Prostate gland (tissue), 2 donors: ENCODE measurements around the gene ERMAP. TPM values are rescaled to one million over a fixed set of nuclear protein-coding genes. Genes with fewer than 3 reads are reported as not detected.

Source experiments
- DNase-seq: peaks from one replicate; pipeline ENCODE4 v3.0.0-alpha.2; 2019; ENCODE audit warnings: low spot score
- H3K27ac ChIP-seq, 2 donors: fragments of 200-600 bp; sonication (generic); 2 replicates each; pipeline ENCODE4 v1.5.1; 2017 to 2019
- H3K27me3 ChIP-seq: fragments of 200-600 bp; sonication (generic); replicated peaks from 2 replicates; pipeline ENCODE4 v1.5.1; 2019; ENCODE audit not compliant: insufficient read depth
- H3K36me3 ChIP-seq, 2 donors: fragments of 200-600 bp; sonication (generic); 1 replicate in 1 of 2; 2 replicates in 1 of 2; pipeline versions ENCODE4 v1.5.1 to v1.8.1; 2017 to 2019
- H3K4me1 ChIP-seq: fragments of 200-600 bp; sonication (generic); replicated peaks from 2 replicates; pipeline ENCODE4 v1.5.1; 2019
- H3K4me3 ChIP-seq, 2 donors: fragments of 200-600 bp; sonication (generic); 2 replicates each; pipeline ENCODE4 v1.5.1; 2017 to 2019
- H3K9me3 ChIP-seq: fragments of 200-600 bp; sonication (generic); 2 replicates; pipeline ENCODE4 v1.5.1; 2017
- CTCF ChIP-seq, 4 experiments: fragments of 200-600 bp in 2 of 4; fragments of 450-650 bp in 2 of 4; sonication (generic) in 2 of 4; IDR thresholded peaks; 1 replicate in 3 of 4; 2 replicates in 1 of 4; pipeline ENCODE4 v1.5.1; 2016 to 2019; ENCODE audit warnings: antibody characterized with exemption in 4 of 4, mild to moderate bottlenecking in 2 of 4, moderate library complexity in 2 of 4
- POLR2A ChIP-seq: fragments of 450-650 bp; IDR thresholded peaks from one replicate; pipeline ENCODE4 v1.6.1; 2016; ENCODE audit warnings: antibody characterized with exemption, mild to moderate bottlenecking
- POLR2AphosphoS5 ChIP-seq: sonication (generic); formaldehyde crosslinking; IDR thresholded peaks from one replicate; pipeline ENCODE4 v1.6.1; 2017; ENCODE audit warnings: antibody characterized with exemption
- WGBS: methylation state at CpG from one replicate; pipeline ENCODE4 v1.1.5; 2018; 5-methylcytosine and 5-hydroxymethylcytosine counted together
- intact Hi-C: fragments of 100-400 bp; cut with DNase I; formaldehyde crosslinking; loops from one replicate; pipeline ENCODE4 v1.14.2; 2022
- total RNA-seq, 2 donors: library from RNA; depleted of rRNA; stranded (reverse); fragments of >200 nt; gene quantifications; one replicate each; pipeline ENCODE4 v1.1.0, GENCODE V29; 2016

Gene ERMAP
- total RNA-seq, 2 donors from 2014 or later, result 14.3 to 15.5 TPM

- no peak for DNase-seq
- intact Hi-C loops, result no loop called here
- Histone ChIP-seq H3K27ac (no peak overlapping the region), H3K4me3 (no peak overlapping the region), H3K4me1 (no peaks in the 10 kb centered on the region), H3K9me3 (no peaks in the 10 kb centered on the region), H3K27me3 (no peaks in the 10 kb centered on the region), H3K36me3 (no peaks in the 10 kb centered on the region)
- TF ChIP-seq POLR2AphosphoS5 (no peak), CTCF (IDR thresholded peaks at IDR 0.05) (no peak), POLR2A (no peak)
- 76% methylated on average over 1 of the region's 1 CpG for WGBS
These were observed 56.7 kb downstream of the ERMAP start for GRCh38 chr1:42873670-42874069.

GRCh38 chr1:42876009-42876408 lies 59.1 kb downstream of the ERMAP start:
- no peaks in the 10 kb centered on the region for H3K27me3 ChIP-seq
- intact Hi-C loops, result no loop called here
- no peak for DNase-seq

GRCh38 chr1:42877380-42877779 lies 60.5 kb downstream of the ERMAP start:
- no peak for DNase-seq

More at GRCh38 chr1:42876009-42876408, 59.1 kb downstream of the ERMAP start:
- no peak overlapping the region for H3K4me3 ChIP-seq
- TF ChIP-seq POLR2AphosphoS5, result no peak
- no peak for TF ChIP-seq CTCF (IDR thresholded peaks at IDR 0.05)
- TF ChIP-seq POLR2A, result no peak
- H3K4me1 ChIP-seq, result no peaks in the 10 kb centered on the region
- H3K9me3 ChIP-seq, result no peaks in the 10 kb centered on the region
- H3K36me3 ChIP-seq, result no peaks in the 10 kb centered on the region
- H3K27ac ChIP-seq, result no peak overlapping the region

GRCh38 chr1:42880384-42880783 lies 63.5 kb downstream of the ERMAP start:
- no peak overlapping the region for H3K27ac ChIP-seq
- DNase-seq, result no peak
- no peaks in the 10 kb centered on the region for H3K4me1 ChIP-seq
- H3K4me3 ChIP-seq, result no peak overlapping the region
- H3K27me3 ChIP-seq, result no peaks in the 10 kb centered on the region
- 63% methylated on average over 4 of the region's 4 CpGs for WGBS
- TF ChIP-seq POLR2A (no peak), CTCF (IDR thresholded peaks at IDR 0.05) (no peak), POLR2AphosphoS5 (no peak)
- intact Hi-C loops, result no loop called here
- H3K36me3 ChIP-seq, result no peaks in the 10 kb centered on the region
- H3K9me3 ChIP-seq, result no peaks in the 10 kb centered on the region

More at GRCh38 chr1:42877380-42877779, 60.5 kb downstream of the ERMAP start:
- no peaks in the 10 kb centered on the region for H3K9me3 ChIP-seq
- intact Hi-C loops, result no loop called here
- no peaks in the 10 kb centered on the region for H3K27me3 ChIP-seq
- no peak overlapping the region for H3K4me3 ChIP-seq
- WGBS, result 44% methylated on average over 2 of the region's 2 CpGs
- no peaks in the 10 kb centered on the region for H3K36me3 ChIP-seq
- H3K27ac ChIP-seq, result no peak overlapping the region
- TF ChIP-seq POLR2A (no peak), CTCF (IDR thresholded peaks at IDR 0.05) (no peak), POLR2AphosphoS5 (no peak)
- H3K4me1 ChIP-seq, result no peaks in the 10 kb centered on the region

GRCh38 chr1:42886046-42886739 lies 69.3 kb downstream of the ERMAP start:
- intact Hi-C loops, result no loop called here
- H3K27ac ChIP-seq, result no peak overlapping the region
- H3K27me3 ChIP-seq, result no peaks in the 10 kb centered on the region
- H3K4me3 ChIP-seq, result no peak overlapping the region
- H3K4me1 ChIP-seq, result no peaks in the 10 kb centered on the region
- no peak for DNase-seq
- H3K9me3 ChIP-seq, result no peaks in the 10 kb centered on the region
- no peaks in the 10 kb centered on the region for H3K36me3 ChIP-seq
- WGBS, result 81% methylated on average over 16 of the region's 16 CpGs
- TF ChIP-seq POLR2A, result no peak
- no peak for TF ChIP-seq CTCF (IDR thresholded peaks at IDR 0.05)
- TF ChIP-seq POLR2AphosphoS5, result no peak
